H9 (cell line): ENCODE data around the gene NXN. TPM values are rescaled to one million over a fixed set of nuclear protein-coding genes. Genes with fewer than 3 reads are reported as not detected.

Source experiments
- DNase-seq: peaks from one replicate; pipeline ENCODE4 v3.0.0-alpha.2; 2017
- H2AFZ ChIP-seq: one replicate; pipeline ENCODE4 v1.6.1; 2013; ENCODE audit warnings: mild to moderate bottlenecking, low read length, control low read depth, moderate library complexity
- H2AK5ac ChIP-seq: 2 replicates; pipeline ENCODE4 v1.6.1; 2013; ENCODE audit warnings: low read length, control low read depth, mixed read lengths; ENCODE audit not compliant: insufficient read length
- H2BK120ac ChIP-seq: one replicate; pipeline ENCODE4 v1.6.1; 2013; ENCODE audit warnings: low read depth, mild to moderate bottlenecking, low read length, control low read depth, inconsistent platforms; ENCODE audit not compliant: poor library complexity, severe bottlenecking
- H2BK12ac ChIP-seq: 2 replicates; pipeline ENCODE4 v1.6.1; 2013; ENCODE audit warnings: low read length, control low read depth, mixed read lengths, low read depth; ENCODE audit not compliant: insufficient read length
- H2BK15ac ChIP-seq: 2 replicates; pipeline ENCODE4 v1.6.1; 2013; ENCODE audit warnings: low read depth, low read length, control low read depth
- H2BK20ac ChIP-seq: one replicate; pipeline ENCODE4 v1.6.1; 2013; ENCODE audit warnings: low read depth, mild to moderate bottlenecking, low read length, control low read depth, inconsistent platforms; ENCODE audit not compliant: poor library complexity, severe bottlenecking
- H2BK5ac ChIP-seq: 2 replicates; pipeline ENCODE4 v1.6.1; 2013; ENCODE audit warnings: low read length, control low read depth, mixed read lengths; ENCODE audit not compliant: insufficient read length
- H3K14ac ChIP-seq: 2 replicates; pipeline ENCODE4 v1.6.1; 2013; ENCODE audit warnings: low read length, control low read depth; ENCODE audit not compliant: insufficient read depth
- H3K18ac ChIP-seq: 2 replicates; pipeline ENCODE4 v1.6.1; 2013; ENCODE audit warnings: low read depth, mild to moderate bottlenecking, mixed read lengths, low read length, control low read depth; ENCODE audit not compliant: insufficient read length
- H3K23ac ChIP-seq: 2 replicates; pipeline ENCODE4 v1.6.1; 2013; ENCODE audit warnings: low read length, control low read depth, mixed read lengths, low read depth; ENCODE audit not compliant: insufficient read length
- H3K23me2 ChIP-seq: 2 replicates; pipeline ENCODE4 v1.6.1; 2013; ENCODE audit warnings: low read depth, mild to moderate bottlenecking, mixed read lengths, low read length, control low read depth; ENCODE audit not compliant: insufficient read length, poor library complexity, severe bottlenecking
- H3K27ac ChIP-seq: 2 replicates; pipeline ENCODE4 v1.5.1; 2013; ENCODE audit warnings: low read length, control low read depth, mixed read lengths, low read depth; ENCODE audit not compliant: insufficient read length
- H3K27me3 ChIP-seq: 2 replicates; pipeline ENCODE4 v1.6.1; 2013; ENCODE audit warnings: low read length, control low read depth, inconsistent platforms; ENCODE audit not compliant: insufficient read depth
- H3K4ac ChIP-seq: 2 replicates; pipeline ENCODE4 v1.6.1; 2013; ENCODE audit warnings: low read depth, mild to moderate bottlenecking, control low read depth, inconsistent platforms, low read length, moderate library complexity
- H3K4me1 ChIP-seq: 2 replicates; pipeline ENCODE4 v1.6.1; 2013; ENCODE audit warnings: low read length, control low read depth, inconsistent platforms; ENCODE audit not compliant: insufficient read depth
- H3K4me2 ChIP-seq: 2 replicates; pipeline ENCODE4 v1.6.1; 2013; ENCODE audit warnings: low read length, control low read depth, mixed read lengths; ENCODE audit not compliant: insufficient read length, insufficient read depth
- H3K56ac ChIP-seq: 2 replicates; pipeline ENCODE4 v1.6.1; 2013; ENCODE audit warnings: low read depth, mild to moderate bottlenecking, mixed read lengths, low read length, control low read depth; ENCODE audit not compliant: insufficient read length
- H3K79me1 ChIP-seq: 2 replicates; pipeline ENCODE4 v1.6.1; 2013; ENCODE audit warnings: low read depth, mild to moderate bottlenecking, moderate library complexity, low read length, control low read depth, inconsistent platforms; ENCODE audit not compliant: insufficient read depth, poor library complexity, severe bottlenecking
- H3K79me2 ChIP-seq: 2 replicates; pipeline ENCODE4 v1.6.1; 2013; ENCODE audit warnings: low read length, control low read depth, inconsistent platforms; ENCODE audit not compliant: insufficient read depth
- H3K9ac ChIP-seq: 2 replicates; pipeline ENCODE4 v1.6.1; 2013; ENCODE audit warnings: low read length, control low read depth, mixed read lengths; ENCODE audit not compliant: insufficient read length; ENCODE audit errors: extremely low read depth
- H3K9me3 ChIP-seq: one replicate; pipeline ENCODE4 v1.6.1; 2013; ENCODE audit warnings: low read depth, low read length, inconsistent platforms; ENCODE audit not compliant: control insufficient read depth
- H3T11ph ChIP-seq: one replicate; pipeline ENCODE4 v1.6.1; 2013; ENCODE audit warnings: mild to moderate bottlenecking, low read length, control low read depth, inconsistent platforms
- H4K20me1 ChIP-seq: one replicate; pipeline ENCODE4 v1.6.1; 2013; ENCODE audit not compliant: control insufficient read depth, insufficient read length, insufficient read depth
- H4K5ac ChIP-seq: 2 replicates; pipeline ENCODE4 v1.6.1; 2013; ENCODE audit warnings: low read depth, mild to moderate bottlenecking, mixed read lengths, low read length, control low read depth; ENCODE audit not compliant: insufficient read length
- H4K8ac ChIP-seq: replicated peaks from 2 replicates; pipeline ENCODE4 v1.6.1; 2013; ENCODE audit warnings: low read length, control low read depth, mixed read lengths, low read depth; ENCODE audit not compliant: insufficient read length
- H4K91ac ChIP-seq: 2 replicates; pipeline ENCODE4 v1.6.1; 2013; ENCODE audit warnings: low read depth, mild to moderate bottlenecking, moderate library complexity, mixed read lengths, low read length, control low read depth; ENCODE audit not compliant: insufficient read length
- H3K27ac Mint-ChIP-seq, 3 experiments: 2 replicates in 2 of 3; 3 replicates in 1 of 3; pipeline ENCODE4 v1.8.0; 2020 to 2021; ENCODE audit warnings: mixed read lengths in 3 of 3, mild to moderate bottlenecking in 1 of 3, moderate library complexity in 1 of 3
- H3K27me3 Mint-ChIP-seq: 2 replicates; pipeline ENCODE4 v1.8.0; 2021; ENCODE audit warnings: low read depth, mild to moderate bottlenecking, moderate library complexity, mixed read lengths
- H3K36me3 Mint-ChIP-seq, 3 experiments: 2 replicates in 2 of 3; 3 replicates in 1 of 3; pipeline ENCODE4 v1.8.0; 2020 to 2021; ENCODE audit warnings: low read depth in 3 of 3, mixed read lengths in 3 of 3; ENCODE audit not compliant: insufficient read depth in 1 of 3
- H3K4me1 Mint-ChIP-seq, 2 experiments: 2 replicates each; pipeline ENCODE4 v1.8.0; 2020; ENCODE audit warnings: mixed read lengths in 2 of 2
- H3K4me3 Mint-ChIP-seq, 2 experiments: 2 replicates in 1 of 2; 3 replicates in 1 of 2; pipeline ENCODE4 v1.8.0; 2020 to 2021; ENCODE audit warnings: mild to moderate bottlenecking in 2 of 2, mixed read lengths in 2 of 2, moderate library complexity in 1 of 2
- H3K9me3 Mint-ChIP-seq, 2 experiments: 2 replicates in 1 of 2; 3 replicates in 1 of 2; pipeline ENCODE4 v1.8.0; 2020; ENCODE audit warnings: mild to moderate bottlenecking in 2 of 2, mixed read lengths in 2 of 2, moderate library complexity in 1 of 2
- WGBS: extraction: QIAGEN DNeasy Blood & Tissue Kit; methylation state at CpG from one replicate; pipeline ENCODE4 v1.1.7; 2013; ENCODE audit warnings: missing lambda C conversion rate, low lambda C conversion rate, mixed read lengths; ENCODE audit not compliant: insufficient read length; ENCODE audit errors: extremely low coverage; 5-methylcytosine and 5-hydroxymethylcytosine counted together
- total RNA-seq: library from RNA; stranded (reverse); gene quantifications from 2 replicates; pipeline ENCODE4 v1.2.1, GENCODE V29; 2021
- TF ChIP-seq, protein P1 (sequence below): fragments of 200-600 bp; sonication (generic); conservative IDR thresholded peaks from 3 replicates; pipeline ENCODE4 v1.8.0; 2021; ENCODE audit warnings: antibody characterized with exemption, mild to moderate bottlenecking

Gene NXN
- total RNA-seq, 1 experiment from 2014 or later, result 93.6 TPM

DNA sequence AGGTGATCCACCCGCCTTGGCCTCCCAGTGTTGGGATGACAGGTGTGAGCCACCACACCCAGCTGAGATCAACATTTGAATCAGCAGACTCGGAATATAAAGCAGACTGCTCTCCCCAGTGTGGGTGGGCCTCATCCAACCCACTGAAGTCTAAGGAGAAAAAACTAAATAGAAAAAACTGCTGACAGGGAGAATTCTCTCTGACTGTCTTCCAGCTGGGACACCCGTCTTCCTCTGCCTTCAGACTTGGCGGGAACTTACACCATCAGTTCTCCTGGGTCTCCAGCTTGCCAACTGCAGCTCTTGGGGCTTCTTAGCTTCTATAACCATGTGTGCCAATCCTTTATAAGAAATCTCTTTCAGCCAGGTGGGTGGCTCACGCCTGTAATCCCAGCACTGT, 106.7 kb downstream of the NXN start:
- Histone ChIP-seq H3K4me2 (no peak overlapping the region), H3K27ac (no peak overlapping the region), H2BK5ac (no peak overlapping the region), H3K14ac (no peak overlapping the region), H4K91ac (no peak overlapping the region), H3K79me2 (peaks cover 5% of the 10 kb centered on the region; the same call in 1 of the 2 replicates), H4K8ac (no peak overlapping the region), H2BK20ac (no peak overlapping the region), H3K9ac (no peak overlapping the region), H4K20me1 (no peaks in the 10 kb centered on the region), H3K27me3 (no peaks in the 10 kb centered on the region), H3K18ac (no peak overlapping the region), H3K4me1 (no peaks in the 10 kb centered on the region), H2BK15ac (no peak overlapping the region), H3T11ph (no peak overlapping the region), H3K79me1 (no peaks in the 10 kb centered on the region), H2AFZ (no peak overlapping the region), H4K5ac (no peak overlapping the region), H2BK120ac (no peak overlapping the region), H3K23me2 (peaks cover 3% of the 10 kb centered on the region), H3K56ac (no peak overlapping the region), H3K4ac (no peak overlapping the region), H2BK12ac (no peak overlapping the region), H2AK5ac (no peak overlapping the region), H3K9me3 (no peaks in the 10 kb centered on the region), H3K23ac (no peak overlapping the region)
- peaks cover 6 to 19% (median 9%) of the 10 kb centered on the region in 3 experiments; a peak in 5 of 7 replicates for H3K36me3 Mint-ChIP-seq
- H3K9me3 Mint-ChIP-seq, result peaks cover 0 to 3% of the 10 kb centered on the region in 2 experiments; a peak in 1 of 5 replicates
- H3K27ac Mint-ChIP-seq, result no peak overlapping the region
- no peak overlapping the region for H3K4me3 Mint-ChIP-seq
- H3K27me3 Mint-ChIP-seq, result no peaks in the 10 kb centered on the region
- no CpG with 5 or more reads among the region's 5 CpGs for WGBS
- DNase-seq, result no peak
- peaks cover 10 to 20% of the 10 kb centered on the region in 2 experiments for H3K4me1 Mint-ChIP-seq
- TF ChIP-seq, protein P1, sequence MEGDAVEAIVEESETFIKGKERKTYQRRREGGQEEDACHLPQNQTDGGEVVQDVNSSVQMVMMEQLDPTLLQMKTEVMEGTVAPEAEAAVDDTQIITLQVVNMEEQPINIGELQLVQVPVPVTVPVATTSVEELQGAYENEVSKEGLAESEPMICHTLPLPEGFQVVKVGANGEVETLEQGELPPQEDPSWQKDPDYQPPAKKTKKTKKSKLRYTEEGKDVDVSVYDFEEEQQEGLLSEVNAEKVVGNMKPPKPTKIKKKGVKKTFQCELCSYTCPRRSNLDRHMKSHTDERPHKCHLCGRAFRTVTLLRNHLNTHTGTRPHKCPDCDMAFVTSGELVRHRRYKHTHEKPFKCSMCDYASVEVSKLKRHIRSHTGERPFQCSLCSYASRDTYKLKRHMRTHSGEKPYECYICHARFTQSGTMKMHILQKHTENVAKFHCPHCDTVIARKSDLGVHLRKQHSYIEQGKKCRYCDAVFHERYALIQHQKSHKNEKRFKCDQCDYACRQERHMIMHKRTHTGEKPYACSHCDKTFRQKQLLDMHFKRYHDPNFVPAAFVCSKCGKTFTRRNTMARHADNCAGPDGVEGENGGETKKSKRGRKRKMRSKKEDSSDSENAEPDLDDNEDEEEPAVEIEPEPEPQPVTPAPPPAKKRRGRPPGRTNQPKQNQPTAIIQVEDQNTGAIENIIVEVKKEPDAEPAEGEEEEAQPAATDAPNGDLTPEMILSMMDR, result no peak
